ENCODE data around the gene HELLS. TPM values are rescaled to one million over a fixed set of nuclear protein-coding genes. Genes with fewer than 3 reads are reported as not detected.
"Not testable (repeated sequence)": the region's sequence is repeated elsewhere in the genome, so short reads cannot be mapped to it uniquely, and the experiment has no call there.

The HELLS gene
- total and polyA plus RNA-seq, 10 of the 15 experiments (the other 5 are each of a cell fraction or from before 2014, with no cell fraction given), result 33.9 to 159 (median 123) TPM

- TF ChIP-seq ZBTB33 (IDR thresholded peaks at IDR 0.05), result no peak
- no peak for TF ChIP-seq STAT3 (IDR thresholded peaks at IDR 0.05; ENCODE audit: low read depth, low read length)
- no peak for TF ChIP-seq MEF2B (IDR thresholded peaks at IDR 0.05; ENCODE audit: partially characterized antibody, poor library complexity, severe bottlenecking)
- TF ChIP-seq MXI1 (IDR thresholded peaks at IDR 0.05; ENCODE audit: low read depth, low read length), result no peak
Observed at GRCh38 chr10:94533027-94533426, 12.6 kb upstream of the HELLS start (continued).

GRCh38 chr10:94542282-94542681 is 3.3 kb upstream of the HELLS start:
- intact Hi-C loops (cut with micrococcal nuclease; ENCODE audit: unreplicated experiment), result loop anchor here (10.0 kb wide), 1 partner anchor 187 kb away; no protein-coding TSS in a partner anchor
- WGBS (ENCODE audit: insufficient coverage, insufficient replicate concordance, low lambda C conversion rate, missing lambda C conversion rate), result 98% methylated on average over 2 of the region's 2 CpGs

More at GRCh38 chr10:94542282-94542681, 3.3 kb upstream of the HELLS start:
- H3K27me3 ChIP-seq (replicated peaks in 1 of 2; ENCODE audit: control insufficient read depth in 2 of 2, insufficient read depth in 2 of 2, low read length in 1 of 2); BruUV-seq (replicated peaks); DNase-seq (ENCODE audit: low read depth, low spot score); POLR2A ChIA-PET; H3K4me1 ChIP-seq (ENCODE audit: control insufficient read depth, insufficient read depth, low read length); H3K9me3 ChIP-seq (replicated peaks; ENCODE audit: control insufficient read depth, insufficient read depth, low read length); in situ Hi-C loops (cut with MboI); FAIRE-seq; ATAC-seq; H4K20me1 ChIP-seq (ENCODE audit: control insufficient read depth, insufficient read depth); H3K27ac ChIP-seq (ENCODE audit: control insufficient read depth, insufficient read depth); CTCF ChIA-PET; H2AFZ ChIP-seq (ENCODE audit: control insufficient read depth, low read depth, low read length); H3K4me3 ChIP-seq; H3K36me3 ChIP-seq (ENCODE audit: control insufficient read depth in 2 of 2, insufficient read depth in 2 of 2, low read length in 1 of 2); H3K9ac ChIP-seq (ENCODE audit: control insufficient read depth, insufficient read depth, low read length); H3K4me2 ChIP-seq (ENCODE audit: control insufficient read depth, insufficient read depth): not testable (repeated sequence)
- peaks cover 19% of the 10 kb centered on the region for H3K79me2 ChIP-seq (ENCODE audit: control insufficient read depth, insufficient read depth, low read length)
- RAD21 ChIA-PET (ENCODE audit: unreplicated experiment), result interaction anchor here (1.3 kb wide), 1 partner anchor 78 kb away, joined by 3 read pairs; no protein-coding TSS in a partner anchor
- SMC1A ChIA-PET (ENCODE audit: uncharacterized antibody, unreplicated experiment), result interaction anchor here (1.3 kb wide), 1 partner anchor 17 kb away, joined by 3 read pairs; no protein-coding TSS in a partner anchor

Data from GM12878 (cell line).